T-helper 1 cell treated with Interleukin-12 subunit alpha and Interleukin-12 subunit beta and Interleukin-4 antibody, amounts not matched to agents 30 μg/mL and 1 μg/mL, for 36 hours (primary cell): Measurements from ENCODE around the gene C12orf42.
"Not testable (repeated sequence)": the region's sequence is repeated elsewhere in the genome, so short reads cannot be mapped to it uniquely, and the experiment has no call there.

Experiments
- H3K27ac Mint-ChIP-seq: one replicate; pipeline ENCODE4 v1.8.0; 2021; ENCODE audit warnings: mild to moderate bottlenecking, mixed read lengths
- H3K27me3 Mint-ChIP-seq: one replicate; pipeline ENCODE4 v1.8.0; 2021; ENCODE audit warnings: low read depth, mixed read lengths
- H3K36me3 Mint-ChIP-seq: one replicate; pipeline ENCODE4 v1.8.0; 2021; ENCODE audit warnings: low read depth, mixed read lengths
- H3K4me1 Mint-ChIP-seq: one replicate; pipeline ENCODE4 v1.8.0; 2021; ENCODE audit warnings: low read depth, mixed read lengths
- H3K4me3 Mint-ChIP-seq: one replicate; pipeline ENCODE4 v1.8.0; 2021; ENCODE audit warnings: mild to moderate bottlenecking, moderate library complexity, mixed read lengths
- H3K9me3 Mint-ChIP-seq: one replicate; pipeline ENCODE4 v1.8.0; 2021; ENCODE audit warnings: mixed read lengths

The C12orf42 gene

DNA sequence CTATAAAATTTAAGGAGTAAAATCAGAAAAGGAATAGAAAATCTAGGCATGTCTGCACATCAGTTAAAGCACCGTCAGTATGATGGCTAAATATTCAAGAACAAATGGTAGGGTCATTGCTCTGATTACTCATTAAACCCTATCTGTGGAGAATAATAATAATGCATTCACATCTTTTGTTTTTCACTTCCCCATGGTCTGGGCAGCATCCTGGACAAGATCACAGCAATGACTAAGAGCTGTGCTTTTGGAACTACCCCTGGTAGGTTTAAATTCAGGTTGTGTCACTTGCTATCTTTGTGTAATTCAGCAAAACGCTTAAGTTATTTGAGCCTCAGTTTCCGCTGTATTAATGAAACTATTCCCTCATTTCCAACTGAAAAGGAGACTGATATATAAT, 33.1 kb downstream of the C12orf42 start:
- H3K27me3 Mint-ChIP-seq, result no peaks in the 10 kb centered on the region
- H3K9me3 Mint-ChIP-seq, result peaks cover 24% of the 10 kb centered on the region
- H3K4me1 Mint-ChIP-seq, result peaks cover 18% of the 10 kb centered on the region
- H3K36me3 Mint-ChIP-seq, result peaks cover 6% of the 10 kb centered on the region
- H3K27ac Mint-ChIP-seq, result no peak overlapping the region
- no peak overlapping the region for H3K4me3 Mint-ChIP-seq

DNA sequence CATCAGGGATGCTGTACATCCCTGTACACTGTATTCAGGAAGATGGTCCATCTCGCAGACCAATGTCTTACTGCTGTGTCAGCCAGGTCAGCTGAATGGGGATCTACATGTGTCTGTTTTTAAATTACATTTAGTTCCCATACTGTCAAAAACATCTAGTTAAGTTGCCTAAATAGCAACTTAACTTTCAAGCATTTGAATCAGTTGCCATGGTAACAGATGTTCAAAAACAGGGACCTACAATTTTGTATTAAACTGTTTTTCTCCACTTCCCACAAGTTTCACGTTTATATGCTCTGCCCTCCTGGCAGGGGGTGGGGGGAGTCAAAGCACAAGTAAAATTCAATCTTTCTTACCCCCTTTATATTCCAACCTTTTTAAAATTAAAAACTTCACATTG, 38.3 kb downstream of the C12orf42 start:
- Mint-ChIP-seq H3K4me1 (peaks cover 39% of the 10 kb centered on the region), H3K27me3 (no peaks in the 10 kb centered on the region), H3K9me3 (peaks cover 6% of the 10 kb centered on the region), H3K27ac (peak overlapping the region; percentile 26), H3K4me3 (no peak overlapping the region), H3K36me3 (peaks cover 6% of the 10 kb centered on the region)

GRCh38 chr12:103456006-103456405, 39.8 kb downstream of the C12orf42 start:
- Mint-ChIP-seq H3K36me3 (peaks cover 6% of the 10 kb centered on the region), H3K4me1 (peaks cover 39% of the 10 kb centered on the region), H3K9me3 (peaks cover 15% of the 10 kb centered on the region), H3K4me3 (no peak overlapping the region), H3K27ac (peak overlapping the region; percentile 67), H3K27me3 (no peaks in the 10 kb centered on the region)

- H3K4me3 Mint-ChIP-seq, result peak overlapping the region; percentile 22
- peaks cover 22% of the 10 kb centered on the region for H3K9me3 Mint-ChIP-seq
These were observed 40.6 kb downstream of the C12orf42 start for GRCh38 chr12:103455020-103455763.

GRCh38 chr12:103444983-103445382, 50.8 kb downstream of the C12orf42 start:
- Mint-ChIP-seq H3K9me3 (peaks cover 24% of the 10 kb centered on the region), H3K27ac (no peak overlapping the region), H3K36me3 (peaks cover 6% of the 10 kb centered on the region), H3K4me3 (no peak overlapping the region), H3K4me1 (peaks cover 19% of the 10 kb centered on the region), H3K27me3 (peaks cover 5% of the 10 kb centered on the region)

More at GRCh38 chr12:103455020-103455763, 40.6 kb downstream of the C12orf42 start:
- Mint-ChIP-seq H3K27ac (peak overlapping the region; percentile 67), H3K27me3 (peaks cover 3% of the 10 kb centered on the region), H3K4me1 (peaks cover 39% of the 10 kb centered on the region), H3K36me3 (peaks cover 6% of the 10 kb centered on the region)

DNA sequence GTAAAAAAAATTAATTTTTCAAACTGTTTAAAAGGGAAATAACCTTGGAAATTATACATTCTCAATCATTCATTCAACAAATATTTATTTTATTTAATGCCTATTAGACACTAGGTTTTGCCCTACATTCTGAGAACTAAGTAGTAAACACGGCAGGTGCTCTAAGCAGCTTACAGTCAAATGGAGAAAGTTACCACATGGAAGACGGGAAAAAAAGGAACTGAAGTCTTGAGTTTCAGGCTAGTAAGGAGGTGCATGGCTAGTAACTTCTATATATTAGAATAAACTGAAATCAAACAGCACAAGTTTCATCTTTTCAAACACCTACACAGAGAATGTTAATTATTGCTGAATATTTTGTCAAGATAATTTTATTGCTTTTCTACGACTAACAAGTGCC, 52.9 kb downstream of the C12orf42 start:
- H3K27ac Mint-ChIP-seq, result no peak overlapping the region
- H3K4me1 Mint-ChIP-seq, result peaks cover 19% of the 10 kb centered on the region
- H3K27me3 Mint-ChIP-seq, result no peaks in the 10 kb centered on the region
- peaks cover 6% of the 10 kb centered on the region for H3K36me3 Mint-ChIP-seq
- H3K9me3 Mint-ChIP-seq, result peaks cover 14% of the 10 kb centered on the region
- H3K4me3 Mint-ChIP-seq, result no peak overlapping the region

DNA sequence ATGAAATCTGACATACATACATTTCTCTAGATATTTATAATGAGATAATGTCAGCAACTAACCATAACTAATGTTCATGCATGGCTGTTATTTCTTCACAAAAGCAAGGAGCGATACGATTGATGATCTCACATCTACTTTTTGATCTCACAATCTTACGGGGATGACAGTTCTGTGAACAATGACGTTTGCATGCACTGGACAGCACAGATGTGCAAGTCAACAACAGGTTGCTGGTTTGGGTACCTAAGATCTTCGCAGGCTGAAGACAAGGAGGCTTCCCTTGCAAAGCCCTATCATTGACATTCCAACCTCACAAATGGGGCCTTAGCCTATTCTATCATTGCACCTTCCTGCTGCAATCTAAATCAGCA, 53.6 kb downstream of the C12orf42 start:
- no peaks in the 10 kb centered on the region for H3K27me3 Mint-ChIP-seq
- peaks cover 7% of the 10 kb centered on the region for H3K9me3 Mint-ChIP-seq
- H3K27ac Mint-ChIP-seq, result peak overlapping the region; percentile 96
- peak overlapping the region; percentile 25 for H3K4me3 Mint-ChIP-seq
- peaks cover 5% of the 10 kb centered on the region for H3K36me3 Mint-ChIP-seq
- H3K4me1 Mint-ChIP-seq, result peaks cover 19% of the 10 kb centered on the region

GRCh38 chr12:103441437-103442181, 54.2 kb downstream of the C12orf42 start:
- peak overlapping the region; percentile 73 for H3K4me3 Mint-ChIP-seq
- H3K27me3 Mint-ChIP-seq, result no peaks in the 10 kb centered on the region
- peak overlapping the region; percentile 96 for H3K27ac Mint-ChIP-seq
- peaks cover 5% of the 10 kb centered on the region for H3K9me3 Mint-ChIP-seq
- peaks cover 3% of the 10 kb centered on the region for H3K36me3 Mint-ChIP-seq
- peaks cover 19% of the 10 kb centered on the region for H3K4me1 Mint-ChIP-seq

DNA sequence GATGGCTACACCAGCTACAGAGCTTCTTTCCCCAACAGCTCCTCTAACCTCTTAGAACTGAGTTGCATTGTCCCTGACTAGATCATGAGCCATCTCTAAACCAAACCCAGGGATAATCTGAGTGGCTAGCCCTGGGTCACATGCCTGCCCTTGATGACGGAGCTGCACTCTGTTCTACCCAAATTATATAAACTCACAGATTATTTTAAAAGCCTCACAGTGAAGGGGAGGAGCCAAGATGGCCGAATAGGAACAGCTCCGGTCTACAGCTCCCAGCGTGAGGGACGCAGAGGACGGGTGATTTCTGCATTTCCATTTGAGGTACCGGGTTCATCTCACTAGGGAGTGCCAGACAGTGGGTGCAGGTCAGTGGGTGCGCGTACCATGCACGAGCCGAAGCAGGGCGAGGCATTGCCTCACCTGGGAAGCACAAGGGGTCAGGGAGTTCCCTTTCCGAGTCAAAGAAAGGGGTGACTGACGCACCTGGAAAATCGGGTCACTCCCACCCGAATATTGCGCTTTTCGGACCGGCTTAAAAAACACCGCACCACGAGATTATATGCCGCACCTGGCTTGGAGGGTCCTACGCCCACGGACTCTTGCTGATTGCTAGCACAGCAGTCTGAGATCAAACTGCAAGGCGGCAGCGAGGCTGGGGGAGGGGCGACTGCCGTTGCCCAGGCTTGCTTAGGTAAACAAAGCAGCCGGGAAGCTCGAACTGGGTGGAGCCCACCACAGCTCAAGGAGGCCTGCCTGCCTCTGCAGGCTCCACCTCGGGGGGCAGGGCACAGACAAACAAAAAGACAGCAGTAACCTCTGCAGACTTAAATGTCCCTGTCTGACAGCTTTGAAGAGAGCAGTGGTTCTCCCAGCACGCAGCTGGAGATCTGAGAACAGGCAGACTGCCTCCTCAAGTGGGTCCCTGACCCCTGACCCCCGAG, 61.3 kb downstream of the C12orf42 start:
- Mint-ChIP-seq H3K4me1 (peaks cover 12% of the 10 kb centered on the region), H3K4me3 (peak overlapping the region; percentile 57), H3K9me3 (peaks cover 33% of the 10 kb centered on the region), H3K27ac (peak overlapping the region; percentile 63), H3K36me3 (peaks cover 21% of the 10 kb centered on the region)
- H3K27me3 Mint-ChIP-seq, result not testable (repeated sequence)

GRCh38 chr12:103431950-103432349, 63.8 kb downstream of the C12orf42 start:
- Mint-ChIP-seq H3K27me3 (no peaks in the 10 kb centered on the region), H3K9me3 (peaks cover 52% of the 10 kb centered on the region), H3K36me3 (peaks cover 25% of the 10 kb centered on the region), H3K4me1 (peaks cover 12% of the 10 kb centered on the region), H3K27ac (no peak overlapping the region), H3K4me3 (no peak overlapping the region)

DNA sequence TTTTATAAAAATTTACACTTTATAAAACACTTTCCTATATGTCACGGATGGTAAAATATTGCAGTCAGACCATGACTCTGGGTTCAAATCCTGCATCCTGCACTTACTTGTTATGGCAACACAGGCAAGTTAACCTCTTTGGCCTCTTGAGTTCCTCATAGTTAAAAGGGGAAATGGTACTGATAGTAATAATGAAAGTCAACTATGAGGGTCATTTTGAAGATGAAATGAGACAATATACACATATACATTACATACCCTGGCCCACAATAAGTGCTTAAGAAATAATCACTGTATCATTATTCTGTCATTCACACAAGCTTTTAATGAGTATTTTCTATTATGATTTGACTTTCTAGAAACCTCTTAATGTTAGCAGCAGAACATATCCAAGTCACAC, 64.4 kb downstream of the C12orf42 start:
- H3K27ac Mint-ChIP-seq, result no peak overlapping the region
- H3K36me3 Mint-ChIP-seq, result peaks cover 25% of the 10 kb centered on the region
- H3K9me3 Mint-ChIP-seq, result peaks cover 54% of the 10 kb centered on the region
- peaks cover 12% of the 10 kb centered on the region for H3K4me1 Mint-ChIP-seq
- H3K4me3 Mint-ChIP-seq, result no peak overlapping the region
- no peaks in the 10 kb centered on the region for H3K27me3 Mint-ChIP-seq

DNA sequence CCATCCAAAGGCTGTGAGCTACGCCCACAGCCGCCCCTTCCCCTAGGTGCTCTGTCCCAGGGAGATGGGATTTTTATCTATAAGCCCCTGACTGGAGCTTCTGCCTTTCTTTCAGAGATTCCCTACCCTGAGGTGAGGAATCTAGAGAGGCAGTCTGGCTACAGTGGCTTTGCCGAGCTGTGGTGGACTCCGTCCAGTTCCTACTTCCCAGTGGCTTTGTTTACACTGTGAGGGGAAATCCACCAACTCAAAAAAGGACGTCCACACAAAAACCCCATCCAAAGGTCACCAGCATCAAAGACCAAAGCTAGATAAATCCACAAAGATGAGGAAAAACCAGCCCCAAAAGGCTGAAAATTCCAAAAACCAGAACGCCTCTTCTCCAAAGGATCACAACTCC, 70.1 kb downstream of the C12orf42 start:
- not testable (repeated sequence) for H3K27me3 Mint-ChIP-seq, H3K4me1 Mint-ChIP-seq, H3K27ac Mint-ChIP-seq, H3K4me3 Mint-ChIP-seq
- Mint-ChIP-seq H3K9me3 (peaks cover 34% of the 10 kb centered on the region), H3K36me3 (peaks cover 15% of the 10 kb centered on the region)

GRCh38 chr12:103424849-103425586, 70.8 kb downstream of the C12orf42 start:
- not testable (repeated sequence) for H3K36me3 Mint-ChIP-seq, H3K27ac Mint-ChIP-seq, H3K27me3 Mint-ChIP-seq, H3K4me3 Mint-ChIP-seq, H3K4me1 Mint-ChIP-seq
- H3K9me3 Mint-ChIP-seq, result peaks cover 28% of the 10 kb centered on the region

GRCh38 chr12:103423516-103423910, 72.3 kb downstream of the C12orf42 start:
- Mint-ChIP-seq H3K4me3 (no peak overlapping the region), H3K9me3 (peaks cover 18% of the 10 kb centered on the region), H3K4me1 (no peaks in the 10 kb centered on the region), H3K27me3 (no peaks in the 10 kb centered on the region), H3K27ac (no peak overlapping the region), H3K36me3 (peaks cover 7% of the 10 kb centered on the region)
